ENCODE measurements around the gene FGD3. TPM values are rescaled to one million over a fixed set of nuclear protein-coding genes. Genes with fewer than 3 reads are reported as not detected.

Gene FGD3
- total RNA-seq, 1 donor from 2014 or later = 0.46 TPM

- DNase-seq (ENCODE audit: low read depth) = no peak
- Histone ChIP-seq H3K4me3 (ENCODE audit: low read depth, low read length) (no peak overlapping the region), H3K27me3 (ENCODE audit: control insufficient read depth, insufficient read depth, low read length) (peaks cover 16% of the 10 kb centered on the region), H3K36me3 (ENCODE audit: control insufficient read depth, insufficient read depth, low read length) (no peaks in the 10 kb centered on the region)
- TF ChIP-seq CTCF (IDR thresholded peaks at IDR 0.05; ENCODE audit: insufficient read depth, low read length, poor library complexity, severe bottlenecking) = no peak
Measured at GRCh38 chr9:92945796-92946195, 1.5 kb upstream of the FGD3 start.

- no peak for DNase-seq (ENCODE audit: low read depth)
- TF ChIP-seq CTCF (IDR thresholded peaks at IDR 0.05; ENCODE audit: insufficient read depth, low read length, poor library complexity, severe bottlenecking) = no peak
- H3K36me3 ChIP-seq (ENCODE audit: control insufficient read depth, insufficient read depth, low read length) = no peaks in the 10 kb centered on the region
- H3K27me3 ChIP-seq (ENCODE audit: control insufficient read depth, insufficient read depth, low read length) = peaks cover 16% of the 10 kb centered on the region
- no peak overlapping the region for H3K4me3 ChIP-seq (ENCODE audit: low read depth, low read length)
Measured at GRCh38 chr9:92948038-92948534, 763 bp downstream of the FGD3 start.

- H3K27me3 ChIP-seq (ENCODE audit: control insufficient read depth, insufficient read depth, low read length) = peaks cover 16% of the 10 kb centered on the region
- TF ChIP-seq CTCF (IDR thresholded peaks at IDR 0.05; ENCODE audit: insufficient read depth, low read length, poor library complexity, severe bottlenecking) = no peak
- no peak overlapping the region for H3K4me3 ChIP-seq (ENCODE audit: low read depth, low read length)
- no peaks in the 10 kb centered on the region for H3K36me3 ChIP-seq (ENCODE audit: control insufficient read depth, insufficient read depth, low read length)
- no peak for DNase-seq (ENCODE audit: low read depth)
Measured at GRCh38 chr9:92948632-92949031, 1.3 kb downstream of the FGD3 start.

- no peak overlapping the region for H3K4me3 ChIP-seq (ENCODE audit: low read depth, low read length)
Measured at GRCh38 chr9:92949266-92949982, 2.1 kb downstream of the FGD3 start.

GRCh38 chr9:92950359-92950955 lies 3.1 kb downstream of the FGD3 start:
- no peak overlapping the region for H3K4me3 ChIP-seq (ENCODE audit: low read depth, low read length)
- no peak for DNase-seq (ENCODE audit: low read depth)

More at GRCh38 chr9:92949266-92949982, 2.1 kb downstream of the FGD3 start:
- DNase-seq (ENCODE audit: low read depth) = no peak
- H3K27me3 ChIP-seq (ENCODE audit: control insufficient read depth, insufficient read depth, low read length) = peaks cover 16% of the 10 kb centered on the region
- H3K36me3 ChIP-seq (ENCODE audit: control insufficient read depth, insufficient read depth, low read length) = no peaks in the 10 kb centered on the region
- no peak for TF ChIP-seq CTCF (IDR thresholded peaks at IDR 0.05; ENCODE audit: insufficient read depth, low read length, poor library complexity, severe bottlenecking)

More at GRCh38 chr9:92950359-92950955, 3.1 kb downstream of the FGD3 start:
- no peak for TF ChIP-seq CTCF (IDR thresholded peaks at IDR 0.05; ENCODE audit: insufficient read depth, low read length, poor library complexity, severe bottlenecking)
- H3K36me3 ChIP-seq (ENCODE audit: control insufficient read depth, insufficient read depth, low read length) = no peaks in the 10 kb centered on the region
- H3K27me3 ChIP-seq (ENCODE audit: control insufficient read depth, insufficient read depth, low read length) = peaks cover 16% of the 10 kb centered on the region

All from kidney epithelial cell (primary cell).